GM12875 (cell line): ENCODE results near the gene GPR173.

ENCODE experiments used
- H3K4me3 ChIP-seq: one replicate; pipeline ENCODE4 v1.5.1; 2011; ENCODE audit warnings: low read depth, low read length, control low read depth
- CTCF ChIP-seq: IDR thresholded peaks from 2 replicates; pipeline ENCODE4 v1.5.1; 2011; ENCODE audit warnings: low read depth, mild to moderate bottlenecking, control low read depth, inconsistent platforms, low read length, moderate library complexity, borderline replicate concordance; ENCODE audit not compliant: insufficient read depth

GPR173 gene

DNA sequence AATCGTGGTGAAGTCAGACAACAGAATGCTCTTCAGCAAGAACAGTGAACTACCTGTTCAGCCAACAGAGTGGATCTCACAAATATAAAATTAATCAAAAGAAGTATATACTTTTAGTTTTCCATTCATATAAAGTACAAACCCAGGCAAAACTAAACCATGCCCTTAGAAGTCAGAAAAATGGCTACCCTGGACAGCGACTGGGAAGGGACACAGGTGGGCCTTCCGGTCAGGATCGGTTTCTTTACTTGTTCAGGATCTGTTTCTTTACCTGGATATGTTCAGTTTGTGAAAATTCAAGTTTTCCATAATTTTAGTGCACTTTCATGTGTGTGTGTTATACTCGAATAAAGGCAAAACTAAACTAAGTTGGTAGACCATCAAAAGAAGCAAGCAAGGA is 12.4 kb upstream of the GPR173 start:
- no peak for TF ChIP-seq CTCF
- H3K4me3 ChIP-seq, result no peak overlapping the region

GRCh38 chrX:53039236-53039635 is 9.4 kb upstream of the GPR173 start:
- TF ChIP-seq CTCF, result no peak

GRCh38 chrX:53044995-53045394 is 3.6 kb upstream of the GPR173 start:
- TF ChIP-seq CTCF, result no peak
- H3K4me3 ChIP-seq, result no peak overlapping the region

More at GRCh38 chrX:53039236-53039635, 9.4 kb upstream of the GPR173 start:
- no peak overlapping the region for H3K4me3 ChIP-seq

GRCh38 chrX:53047228-53047627 is 1.4 kb upstream of the GPR173 start:
- no peak for TF ChIP-seq CTCF

GRCh38 chrX:53049127-53049517 is 533 bp downstream of the GPR173 start:
- no peak for TF ChIP-seq CTCF
- no peak overlapping the region for H3K4me3 ChIP-seq

More at GRCh38 chrX:53047228-53047627, 1.4 kb upstream of the GPR173 start:
- H3K4me3 ChIP-seq, result no peak overlapping the region

DNA sequence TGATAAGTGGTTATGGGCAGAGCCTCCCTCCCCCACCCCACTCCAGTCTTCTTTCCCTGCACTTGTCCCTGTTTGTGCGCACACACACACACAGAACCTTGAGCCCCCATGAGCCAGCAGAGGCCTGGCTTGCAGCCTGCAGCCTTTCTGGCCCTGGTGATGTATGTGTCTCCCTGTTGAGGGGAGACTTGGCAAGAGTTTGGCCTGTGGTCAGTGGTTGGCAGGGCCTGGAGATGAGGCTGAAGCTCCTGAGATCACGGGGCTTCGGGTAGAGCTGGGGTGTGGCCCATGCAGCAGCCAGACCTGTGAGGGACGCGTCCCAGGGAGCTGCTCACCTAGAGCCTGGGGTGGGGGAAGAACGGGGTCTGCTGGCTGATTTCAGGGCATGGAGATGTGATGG is 2.3 kb downstream of the GPR173 start:
- no peak for TF ChIP-seq CTCF
- H3K4me3 ChIP-seq, result no peak overlapping the region

DNA sequence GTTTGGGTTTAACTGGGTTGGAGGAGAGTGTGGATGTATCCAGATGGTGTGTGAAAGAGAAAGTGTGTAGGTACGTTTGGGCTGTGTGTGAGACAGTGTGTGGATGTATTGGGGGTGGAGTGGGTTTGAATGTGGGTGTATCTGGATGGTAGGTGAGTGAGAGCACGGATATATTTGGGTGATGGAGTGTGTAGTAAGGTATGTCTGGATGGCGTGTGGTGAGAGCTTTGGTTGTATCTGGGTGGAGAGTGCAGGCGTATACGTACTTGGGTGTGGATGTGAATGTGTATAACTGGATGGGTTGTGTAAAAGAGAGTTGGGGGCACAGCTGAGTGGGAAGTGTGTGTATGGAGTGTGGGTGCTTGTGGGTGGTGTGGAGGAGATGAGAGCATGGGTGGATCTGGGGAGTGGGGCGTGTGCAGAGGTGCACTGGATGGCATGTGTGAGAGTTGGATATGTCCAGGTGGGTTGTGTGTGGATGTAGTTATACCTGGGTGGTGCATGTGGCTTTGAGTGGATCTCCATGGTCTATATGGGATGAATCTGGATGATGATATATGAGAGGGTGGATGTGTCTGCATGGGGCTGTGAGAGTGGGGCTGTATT is 6.8 kb downstream of the GPR173 start:
- TF ChIP-seq CTCF, result no peak
- H3K4me3 ChIP-seq, result no peak overlapping the region
